DND-41 (cell line): Measurements from ENCODE around the gene UBXN4.

Source experiments
- ATAC-seq: fragments of 200-7000 bp; cut with Tn5 transposase; 3 replicates; pipeline ENCODE4 v1.9.1; 2021; ENCODE audit warnings: low read depth; ENCODE audit not compliant: insufficient read depth
- DNase-seq: peaks from one replicate; pipeline ENCODE4 v3.0.0-alpha.2; 2020
- H2AFZ ChIP-seq: 2 replicates; pipeline ENCODE4 v1.6.0; 2012; ENCODE audit warnings: low read depth, low read length
- H3K27ac ChIP-seq: 2 replicates; pipeline ENCODE4 v1.5.1; 2012; ENCODE audit warnings: low read length, inconsistent platforms
- H3K27me3 ChIP-seq: fragments of 200-600 bp; sonication (generic); 2 replicates; pipeline ENCODE4 v1.6.0; 2012; ENCODE audit warnings: low read length, mild to moderate bottlenecking, inconsistent platforms; ENCODE audit not compliant: insufficient read depth, poor library complexity
- H3K36me3 ChIP-seq: 2 replicates; pipeline ENCODE4 v1.5.1; 2012; ENCODE audit warnings: low read length, inconsistent platforms; ENCODE audit not compliant: insufficient read depth
- H3K4me1 ChIP-seq: 2 replicates; pipeline ENCODE4 v1.5.1; 2012; ENCODE audit warnings: mild to moderate bottlenecking, low read length; ENCODE audit not compliant: insufficient read depth
- H3K4me2 ChIP-seq: 2 replicates; pipeline ENCODE4 v1.6.0; 2012; ENCODE audit warnings: mild to moderate bottlenecking, moderate library complexity, low read length, inconsistent platforms; ENCODE audit not compliant: insufficient read depth
- H3K4me3 ChIP-seq, 2 experiments: fragments of 200-600 bp in 1 of 2; shearing (Covaris generic) in 1 of 2; 2 replicates each; pipeline ENCODE4 v1.5.1; 2012 to 2016; ENCODE audit warnings: inconsistent platforms in 2 of 2, low read length in 2 of 2, mild to moderate bottlenecking in 2 of 2, low read depth in 1 of 2, moderate library complexity in 1 of 2
- H3K79me2 ChIP-seq: 2 replicates; pipeline ENCODE4 v1.6.0; 2012; ENCODE audit warnings: low read length, inconsistent platforms; ENCODE audit not compliant: insufficient read depth
- H3K9ac ChIP-seq: 2 replicates; pipeline ENCODE4 v1.6.0; 2012; ENCODE audit warnings: low read depth, mild to moderate bottlenecking, inconsistent platforms, low read length, moderate library complexity
- H3K9me3 ChIP-seq: 2 replicates; pipeline ENCODE4 v1.5.1; 2012; ENCODE audit warnings: low read length, moderate library complexity, mild to moderate bottlenecking, inconsistent platforms; ENCODE audit not compliant: insufficient read depth, severe bottlenecking
- H4K20me1 ChIP-seq: 2 replicates; pipeline ENCODE4 v1.6.0; 2012; ENCODE audit warnings: low read length; ENCODE audit not compliant: insufficient read depth
- EZH2 ChIP-seq: IDR thresholded peaks from 3 replicates; pipeline ENCODE4 v1.6.1; 2012; ENCODE audit warnings: borderline replicate concordance, low read depth, mild to moderate bottlenecking, moderate library complexity, low read length, inconsistent platforms; ENCODE audit not compliant: severe bottlenecking
- TF ChIP-seq, protein P1 (sequence below): IDR thresholded peaks from 2 replicates; pipeline ENCODE4 v1.5.1; 2012; ENCODE audit warnings: borderline replicate concordance, low read length, moderate library complexity, mild to moderate bottlenecking; ENCODE audit not compliant: poor library complexity, severe bottlenecking; ENCODE audit errors: extremely low read depth

The UBXN4 gene

DNA sequence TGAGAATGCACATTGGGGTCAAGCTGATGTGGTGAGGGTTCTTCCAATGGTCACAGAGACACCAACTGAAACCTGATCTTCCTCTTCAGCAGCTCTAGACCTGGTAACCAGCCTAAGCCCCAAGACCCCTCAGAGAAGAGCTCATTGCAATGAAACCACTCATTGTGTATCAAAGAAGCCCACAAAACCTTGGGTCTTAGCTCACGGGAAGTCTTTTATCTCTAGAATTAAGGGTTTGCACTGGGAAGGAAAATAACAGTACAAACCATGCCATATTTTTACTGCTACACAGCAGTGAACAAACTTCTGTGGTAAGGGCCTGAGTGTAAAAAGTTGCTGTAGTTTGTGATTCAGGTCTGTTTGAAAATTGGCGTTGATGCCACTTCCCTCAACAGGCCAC is 8.6 kb upstream of the UBXN4 start:
- Histone ChIP-seq H3K4me3 (no peak overlapping the region), H3K4me1 (no peaks in the 10 kb centered on the region), H3K4me2 (no peak overlapping the region), H3K79me2 (no peaks in the 10 kb centered on the region), H4K20me1 (no peaks in the 10 kb centered on the region), H3K27ac (no peak overlapping the region), H3K9ac (no peak overlapping the region), H3K27me3 (no peaks in the 10 kb centered on the region), H2AFZ (no peak overlapping the region), H3K9me3 (no peaks in the 10 kb centered on the region), H3K36me3 (no peaks in the 10 kb centered on the region)
- TF ChIP-seq, protein P1, sequence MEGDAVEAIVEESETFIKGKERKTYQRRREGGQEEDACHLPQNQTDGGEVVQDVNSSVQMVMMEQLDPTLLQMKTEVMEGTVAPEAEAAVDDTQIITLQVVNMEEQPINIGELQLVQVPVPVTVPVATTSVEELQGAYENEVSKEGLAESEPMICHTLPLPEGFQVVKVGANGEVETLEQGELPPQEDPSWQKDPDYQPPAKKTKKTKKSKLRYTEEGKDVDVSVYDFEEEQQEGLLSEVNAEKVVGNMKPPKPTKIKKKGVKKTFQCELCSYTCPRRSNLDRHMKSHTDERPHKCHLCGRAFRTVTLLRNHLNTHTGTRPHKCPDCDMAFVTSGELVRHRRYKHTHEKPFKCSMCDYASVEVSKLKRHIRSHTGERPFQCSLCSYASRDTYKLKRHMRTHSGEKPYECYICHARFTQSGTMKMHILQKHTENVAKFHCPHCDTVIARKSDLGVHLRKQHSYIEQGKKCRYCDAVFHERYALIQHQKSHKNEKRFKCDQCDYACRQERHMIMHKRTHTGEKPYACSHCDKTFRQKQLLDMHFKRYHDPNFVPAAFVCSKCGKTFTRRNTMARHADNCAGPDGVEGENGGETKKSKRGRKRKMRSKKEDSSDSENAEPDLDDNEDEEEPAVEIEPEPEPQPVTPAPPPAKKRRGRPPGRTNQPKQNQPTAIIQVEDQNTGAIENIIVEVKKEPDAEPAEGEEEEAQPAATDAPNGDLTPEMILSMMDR, result no peak
- no peak for TF ChIP-seq EZH2
- DNase-seq, result no peak
- 0 out of 3 replicates have a peak, but pooled peaks have one; percentile 33 for ATAC-seq

- TF ChIP-seq, protein P1, result no peak
- no peak for TF ChIP-seq EZH2
- no peak overlapping the region for H3K9ac ChIP-seq
- no peak overlapping the region for H3K4me3 ChIP-seq
- no peaks in the 10 kb centered on the region for H3K9me3 ChIP-seq
- H3K79me2 ChIP-seq, result peaks cover 1% of the 10 kb centered on the region; the same call in 1 of the 2 replicates
- no peak overlapping the region for H3K4me2 ChIP-seq
- DNase-seq, result no peak
- no peak for ATAC-seq
- no peak overlapping the region for H2AFZ ChIP-seq
- H3K27ac ChIP-seq, result no peak overlapping the region
- peaks cover 4% of the 10 kb centered on the region for H3K4me1 ChIP-seq
- no peaks in the 10 kb centered on the region for H3K36me3 ChIP-seq
- no peaks in the 10 kb centered on the region for H3K27me3 ChIP-seq
- no peaks in the 10 kb centered on the region for H4K20me1 ChIP-seq
These were observed 5.1 kb upstream of the UBXN4 start for GRCh38 chr2:135736546-135736945.

- H3K4me3 ChIP-seq, result no peak overlapping the region
- no peak overlapping the region for H3K4me2 ChIP-seq
- H3K79me2 ChIP-seq, result peaks cover 38% of the 10 kb centered on the region
- peaks cover 28% of the 10 kb centered on the region for H3K4me1 ChIP-seq
- H4K20me1 ChIP-seq, result peaks cover 21% of the 10 kb centered on the region
- no peak overlapping the region for H3K27ac ChIP-seq
- DNase-seq, result no peak
- H2AFZ ChIP-seq, result no peak overlapping the region
- H3K9ac ChIP-seq, result no peak overlapping the region
- peaks cover 17% of the 10 kb centered on the region for H3K36me3 ChIP-seq
- no peak for ATAC-seq
- H3K27me3 ChIP-seq, result no peaks in the 10 kb centered on the region
- no peaks in the 10 kb centered on the region for H3K9me3 ChIP-seq
- TF ChIP-seq, protein P1, result no peak
- no peak for TF ChIP-seq EZH2
These were observed 1.4 kb upstream of the UBXN4 start for GRCh38 chr2:135740206-135740605.

DNA sequence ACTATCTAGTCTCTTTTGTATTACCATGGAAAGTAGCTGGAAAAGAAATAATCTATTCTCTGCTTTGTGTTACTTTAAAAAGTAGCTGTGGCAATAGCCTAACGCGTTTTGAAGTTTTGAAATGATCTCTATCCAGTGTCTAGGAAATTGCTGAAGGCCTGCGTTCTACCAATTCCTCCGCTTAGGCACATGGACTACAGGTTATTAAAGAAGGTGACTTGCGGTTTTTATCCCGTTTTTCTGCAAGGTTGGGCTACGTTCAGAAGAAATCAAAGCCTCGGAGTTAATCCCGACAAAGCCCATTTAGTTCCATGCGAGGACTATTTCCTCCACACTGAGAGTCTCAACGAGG is 636 bp upstream of the UBXN4 start:
- Histone ChIP-seq H3K27me3 (no peaks in the 10 kb centered on the region), H3K4me2 (peak overlapping the region; percentile 90; the same call in 1 of the 2 replicates), H3K4me3 (peak overlapping the region in 1 of 2 experiments; percentile 92; a peak in 2 of 4 replicates), H3K79me2 (peaks cover 46% of the 10 kb centered on the region), H2AFZ (peak overlapping the region; percentile 96), H3K27ac (peak overlapping the region; percentile 92), H4K20me1 (peaks cover 23% of the 10 kb centered on the region), H3K36me3 (peaks cover 25% of the 10 kb centered on the region), H3K9ac (no peak overlapping the region), H3K9me3 (no peaks in the 10 kb centered on the region), H3K4me1 (peaks cover 31% of the 10 kb centered on the region)
- DNase-seq, result no peak
- no peak for ATAC-seq
- TF ChIP-seq, protein P1, result no peak
- no peak for TF ChIP-seq EZH2
